ENCODE measurements around the gene RPTOR.

RPTOR gene

DNA sequence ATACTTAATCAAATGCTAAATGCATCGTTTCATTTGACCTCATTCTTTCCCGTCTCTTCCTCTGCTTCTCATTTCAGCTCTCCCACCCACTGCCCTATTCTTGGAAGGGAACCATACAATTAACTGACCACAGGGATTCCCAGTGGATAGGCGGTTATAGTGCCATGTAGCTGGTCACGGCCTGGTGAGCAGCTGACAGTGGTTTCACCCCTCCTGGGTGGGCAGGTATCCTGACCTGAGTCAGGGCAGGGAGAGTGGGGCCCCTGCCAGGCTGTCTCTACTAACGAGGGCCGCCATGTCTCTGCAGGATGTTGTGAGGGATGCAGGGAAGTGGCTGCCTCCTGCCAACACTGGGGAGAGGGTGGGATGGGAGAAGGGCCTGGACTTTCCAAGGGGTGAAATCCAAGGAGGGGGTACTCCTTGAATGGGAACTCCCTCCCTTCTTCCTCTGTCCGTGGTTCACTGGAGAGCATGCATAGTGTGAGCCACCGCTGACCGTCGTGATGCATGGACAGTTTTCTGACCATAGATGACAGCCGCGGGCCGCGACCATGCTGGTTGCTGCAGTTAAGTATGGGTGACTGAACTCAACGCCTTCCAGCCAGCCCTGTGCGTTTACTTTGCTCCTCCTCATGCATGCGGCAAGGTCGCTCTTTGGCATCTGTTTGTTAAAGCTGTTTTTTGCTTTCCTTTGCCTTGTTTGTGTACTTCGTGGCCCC is 95.9 kb downstream of the RPTOR start:
- DNase-seq (ENCODE audit: low read depth in 2 of 2), result no peak

DNA sequence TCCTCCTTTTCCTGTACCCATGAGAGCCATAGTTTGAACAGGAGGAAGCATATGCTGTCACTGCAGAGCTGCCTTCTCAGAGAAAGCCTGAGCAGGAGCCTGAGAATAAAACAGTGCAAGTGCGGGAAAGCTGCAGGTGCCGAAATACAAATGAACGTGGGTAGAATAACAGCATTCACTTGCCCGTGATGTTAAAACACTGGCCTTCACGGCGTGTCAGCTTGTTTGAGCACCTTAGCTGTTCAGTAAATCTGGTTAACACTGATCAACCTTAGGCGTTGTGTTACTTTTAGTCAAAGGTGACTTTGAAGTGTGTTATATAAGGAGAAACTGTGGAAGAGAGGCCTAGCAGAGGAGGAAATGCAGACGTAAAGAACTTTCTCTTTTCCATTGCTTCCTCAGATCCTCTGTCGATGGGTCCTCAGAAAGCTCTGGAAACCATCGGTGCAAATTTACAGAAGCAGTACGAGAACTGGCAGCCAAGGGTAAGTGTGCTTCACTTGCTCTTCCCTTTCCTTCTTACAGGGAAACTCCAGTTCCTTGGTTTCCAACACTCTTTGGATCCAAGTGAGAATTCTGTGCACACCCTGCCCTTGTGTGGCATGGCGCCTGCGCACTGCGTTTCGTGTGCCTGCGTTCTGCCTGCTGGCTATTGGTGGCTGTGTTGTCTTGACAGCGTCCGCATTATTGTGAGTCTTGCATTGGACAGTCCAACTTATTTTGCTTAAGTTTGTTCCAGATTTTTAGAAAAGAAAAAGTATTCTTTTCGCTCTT is 98.9 kb downstream of the RPTOR start:
- DNase-seq (ENCODE audit: low read depth in 2 of 2), result no peak

GRCh38 chr17:80644536-80644935 is 99.9 kb downstream of the RPTOR start:
- no peak for DNase-seq (ENCODE audit: low read depth in 2 of 2)

- DNase-seq (ENCODE audit: low read depth in 2 of 2), result no peak
Measured at GRCh38 chr17:80645706-80646325, 101.2 kb downstream of the RPTOR start.

GRCh38 chr17:80646328-80646727 is 101.7 kb downstream of the RPTOR start:
- no peak for DNase-seq (ENCODE audit: low read depth in 2 of 2)

- DNase-seq (ENCODE audit: low read depth in 2 of 2), result no peak
Measured at GRCh38 chr17:80647746-80648145, 103.1 kb downstream of the RPTOR start.

GRCh38 chr17:80649200-80649644 is 104.6 kb downstream of the RPTOR start:
- DNase-seq (ENCODE audit: low read depth in 2 of 2), result no peak

DNA sequence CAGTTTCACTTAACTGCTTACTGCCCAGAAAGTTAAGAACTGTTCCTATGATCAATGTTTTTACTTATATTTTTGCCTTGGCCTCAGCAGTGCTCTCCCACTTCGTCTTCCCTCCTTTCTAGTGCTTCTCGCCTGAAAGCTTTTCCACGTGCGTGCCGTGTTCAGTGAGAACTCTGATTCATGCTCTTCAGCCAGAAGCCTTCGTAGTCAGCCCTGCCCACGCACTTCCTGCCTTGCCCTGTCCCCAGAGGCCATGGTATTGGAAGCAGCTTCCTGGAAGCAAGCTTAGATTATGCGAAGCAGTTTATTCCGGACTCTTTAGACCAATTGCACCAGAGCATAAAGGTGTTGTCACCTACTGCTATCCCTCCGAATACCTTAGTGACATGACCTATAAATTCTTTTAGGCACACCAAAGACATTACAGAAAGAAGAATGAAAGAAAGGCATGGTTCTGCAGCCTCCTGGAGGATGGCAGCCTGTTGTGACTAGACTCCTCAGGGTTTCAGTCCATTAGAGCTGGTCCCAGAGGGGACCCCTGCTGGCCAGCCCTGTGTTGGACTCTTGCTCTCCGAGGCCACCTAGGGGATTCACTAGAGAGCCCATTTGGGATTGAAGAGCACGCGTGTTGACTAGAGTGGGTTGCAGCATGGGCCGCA is 105.2 kb downstream of the RPTOR start:
- DNase-seq (ENCODE audit: low read depth in 2 of 2), result peak; percentile 42 to 76

DNA sequence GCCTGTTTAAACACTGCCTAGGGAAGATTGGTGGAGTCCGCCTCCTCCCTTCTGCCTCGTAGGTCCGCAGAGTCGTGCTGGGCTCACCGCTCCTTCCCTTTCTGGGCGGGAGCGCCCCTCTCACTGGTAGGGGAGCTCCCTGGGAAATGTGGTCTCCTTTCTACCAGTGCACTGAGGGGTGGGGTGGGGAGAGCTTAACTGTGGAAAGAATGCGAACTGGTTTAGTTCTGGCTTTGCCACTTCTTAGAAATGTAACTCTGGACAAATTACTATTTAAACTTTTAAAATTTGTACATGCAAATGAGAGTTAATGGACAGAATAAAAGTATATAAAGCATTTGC is 105.7 kb downstream of the RPTOR start:
- no peak for DNase-seq (ENCODE audit: low read depth in 2 of 2)

- DNase-seq (ENCODE audit: low read depth in 2 of 2), result no peak
Measured at GRCh38 chr17:80650751-80651518, 106.3 kb downstream of the RPTOR start.

GRCh38 chr17:80652756-80653330 is 108.2 kb downstream of the RPTOR start:
- DNase-seq (ENCODE audit: low read depth in 2 of 2), result no peak

- DNase-seq (ENCODE audit: low read depth in 2 of 2), result no peak
Measured at GRCh38 chr17:80653856-80654255, 109.2 kb downstream of the RPTOR start.

- DNase-seq (ENCODE audit: low read depth in 2 of 2), result no peak
Measured at GRCh38 chr17:80655608-80656007, 111.0 kb downstream of the RPTOR start.

DNA sequence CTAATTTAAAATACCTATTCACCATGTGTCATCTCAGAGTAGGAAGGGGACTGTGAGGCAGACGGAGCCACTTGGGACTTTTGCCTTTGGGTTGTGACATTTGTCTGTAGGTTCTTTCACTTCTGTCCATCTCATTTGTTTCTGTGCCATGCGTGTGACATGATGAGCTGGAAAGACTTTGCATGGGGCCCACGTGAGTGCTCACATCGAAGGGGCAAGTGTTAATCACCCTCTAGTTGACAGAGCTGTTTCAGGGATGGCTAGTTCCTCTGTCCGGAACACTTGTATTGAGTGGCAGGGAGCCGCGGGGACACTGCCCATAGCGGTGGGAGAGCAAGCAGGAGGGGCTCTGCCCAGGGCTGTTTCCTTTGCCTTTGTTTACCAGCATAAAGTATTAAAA is 112.0 kb downstream of the RPTOR start:
- no peak for DNase-seq (ENCODE audit: low read depth in 2 of 2)

DNA sequence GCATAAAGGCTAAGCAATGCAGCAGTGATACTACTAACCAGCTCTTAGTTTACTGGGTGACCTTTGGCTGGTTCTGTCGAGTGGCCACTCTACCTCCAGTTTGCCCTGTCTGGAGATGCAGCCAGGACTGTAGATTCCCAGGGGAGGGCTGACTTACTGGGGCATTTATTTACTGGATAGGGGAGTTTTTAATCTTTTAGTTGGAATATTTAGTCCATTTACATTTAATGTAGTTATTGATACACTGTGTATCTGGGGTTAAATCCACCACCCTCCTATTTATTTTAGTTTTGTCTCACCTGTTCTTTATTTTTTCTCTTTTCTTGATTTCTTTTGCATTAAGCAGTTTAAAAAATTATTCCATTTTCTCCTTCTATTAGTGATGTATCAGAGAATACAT is 112.9 kb downstream of the RPTOR start:
- no peak for DNase-seq (ENCODE audit: low read depth in 2 of 2)

GRCh38 chr17:80658821-80659220 is 114.2 kb downstream of the RPTOR start:
- no peak for DNase-seq (ENCODE audit: low read depth in 2 of 2)

- no peak for DNase-seq (ENCODE audit: low read depth in 2 of 2)
Measured at GRCh38 chr17:80659651-80660050, 115.0 kb downstream of the RPTOR start.

DNA sequence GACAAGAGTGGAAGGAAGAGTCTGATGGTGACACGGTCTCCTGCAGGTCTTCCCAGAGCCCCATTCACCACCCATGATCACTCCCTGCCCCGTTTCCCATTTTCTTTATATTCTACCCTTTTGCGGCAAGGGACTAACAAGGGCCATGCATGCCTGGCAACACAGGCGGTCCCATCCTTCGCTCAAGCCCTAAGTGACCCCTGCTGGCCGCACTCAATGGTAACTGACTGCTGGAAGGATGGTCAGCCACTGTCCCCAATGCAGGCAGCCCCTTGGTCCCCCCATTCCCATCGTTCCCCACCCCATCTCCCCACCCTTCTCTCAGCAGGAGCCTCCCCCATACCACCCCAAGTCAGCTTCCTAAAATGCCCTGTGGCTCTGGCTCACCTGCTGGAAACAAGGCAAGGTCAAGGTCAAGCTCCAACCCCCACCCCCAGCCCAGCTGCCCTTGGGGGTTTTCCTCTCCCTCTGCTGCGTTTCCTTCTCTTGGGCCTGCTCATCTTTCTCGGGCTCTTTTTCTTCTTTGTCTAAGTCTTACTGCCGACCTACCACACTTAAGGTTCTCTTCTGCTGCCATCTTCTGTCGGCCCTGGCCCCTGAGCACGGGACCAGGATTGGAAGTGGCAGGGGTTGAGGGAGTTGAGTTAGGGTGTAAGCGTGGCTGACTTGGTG is 116.0 kb downstream of the RPTOR start:
- DNase-seq (ENCODE audit: low read depth in 2 of 2), result no peak

- no peak for DNase-seq (ENCODE audit: low read depth in 2 of 2)
Measured at GRCh38 chr17:80662557-80662956, 117.9 kb downstream of the RPTOR start.

GRCh38 chr17:80663781-80664206 is 119.2 kb downstream of the RPTOR start:
- no peak for DNase-seq (ENCODE audit: low read depth in 2 of 2)
